ENCODE data around the gene PRKN.

Gene PRKN

DNA sequence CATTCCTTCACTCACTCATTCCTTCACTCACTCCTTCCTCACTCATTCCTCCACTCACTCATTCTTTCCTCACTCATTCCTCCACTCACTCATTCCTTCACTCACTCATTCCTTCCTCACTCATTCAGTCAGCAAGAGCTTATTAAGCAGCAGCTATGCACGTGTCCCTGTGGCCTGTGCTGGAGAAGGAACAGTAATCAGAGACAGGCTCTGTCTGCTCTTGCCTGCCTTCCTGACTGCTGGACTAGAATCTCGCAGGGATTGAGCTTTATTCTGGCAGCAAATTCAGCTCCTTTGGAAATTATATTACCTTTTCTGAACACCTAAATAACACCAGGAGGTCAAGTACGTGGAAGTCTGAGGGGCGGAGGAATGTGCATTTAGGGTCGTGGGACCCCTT is 1314.8 kb downstream of the PRKN start:
- no peak overlapping the region for H2BK15ac ChIP-seq (ENCODE audit: low read depth, poor library complexity, severe bottlenecking)
- no peak overlapping the region for H2AK5ac ChIP-seq (ENCODE audit: low read length, severe bottlenecking)
- H2BK12ac ChIP-seq (ENCODE audit: low read length in 2 of 2): no peak overlapping the region
- no peaks in the 10 kb centered on the region for H3K79me1 ChIP-seq (replicated peaks; ENCODE audit: low read length, poor library complexity, severe bottlenecking)
- H3K4me3 ChIP-seq (ENCODE audit: insufficient read depth in 1 of 2, low read depth in 1 of 2, low read length in 2 of 2): no peak overlapping the region
- H2AFZ ChIP-seq (ENCODE audit: low read depth, low read length): no peak overlapping the region
- peaks cover 4% of the 10 kb centered on the region for H3K9me3 ChIP-seq (ENCODE audit: control insufficient read depth, low read length)
- no peak overlapping the region for H3K27ac ChIP-seq (ENCODE audit: low read length, poor library complexity, severe bottlenecking)
- no peak for DNase-seq
- H3K27me3 ChIP-seq (ENCODE audit: control insufficient read depth in 1 of 2, insufficient read depth in 1 of 2, low read length in 2 of 2): peaks cover 0 to 33% of the 10 kb centered on the region in 2 experiments
- H2BK5ac ChIP-seq (ENCODE audit: low read depth, low read length, poor library complexity, severe bottlenecking): no peak overlapping the region
- H3K18ac ChIP-seq (ENCODE audit: low read depth in 1 of 2, low read length in 2 of 2): no peak overlapping the region
- peaks cover 20% of the 10 kb centered on the region for H3K4me1 ChIP-seq (ENCODE audit: control insufficient read depth, insufficient read depth, low read depth, low read length)
- H3K36me3 ChIP-seq (ENCODE audit: control insufficient read depth in 1 of 2, insufficient read depth in 2 of 2, low read depth in 1 of 2, low read length in 2 of 2): no peaks in the 10 kb centered on the region
- H2BK120ac ChIP-seq (ENCODE audit: low read depth, low read length): no peak overlapping the region
- H3K9ac ChIP-seq (ENCODE audit: low read length): no peak overlapping the region
- H4K91ac ChIP-seq (ENCODE audit: low read length): no peak overlapping the region
- H3K14ac ChIP-seq (ENCODE audit: low read length in 2 of 2): no peak overlapping the region
- H3K4ac ChIP-seq (ENCODE audit: low read depth in 1 of 2, low read length in 2 of 2): no peak overlapping the region
- no peak overlapping the region for H3K4me2 ChIP-seq (ENCODE audit: low read length, poor library complexity, severe bottlenecking)
- H4K8ac ChIP-seq (ENCODE audit: low read length): no peak overlapping the region
- no peak overlapping the region for H3K23ac ChIP-seq (ENCODE audit: low read length in 2 of 2)
- WGBS: 88% methylated on average over 5 of the region's 5 CpGs

DNA sequence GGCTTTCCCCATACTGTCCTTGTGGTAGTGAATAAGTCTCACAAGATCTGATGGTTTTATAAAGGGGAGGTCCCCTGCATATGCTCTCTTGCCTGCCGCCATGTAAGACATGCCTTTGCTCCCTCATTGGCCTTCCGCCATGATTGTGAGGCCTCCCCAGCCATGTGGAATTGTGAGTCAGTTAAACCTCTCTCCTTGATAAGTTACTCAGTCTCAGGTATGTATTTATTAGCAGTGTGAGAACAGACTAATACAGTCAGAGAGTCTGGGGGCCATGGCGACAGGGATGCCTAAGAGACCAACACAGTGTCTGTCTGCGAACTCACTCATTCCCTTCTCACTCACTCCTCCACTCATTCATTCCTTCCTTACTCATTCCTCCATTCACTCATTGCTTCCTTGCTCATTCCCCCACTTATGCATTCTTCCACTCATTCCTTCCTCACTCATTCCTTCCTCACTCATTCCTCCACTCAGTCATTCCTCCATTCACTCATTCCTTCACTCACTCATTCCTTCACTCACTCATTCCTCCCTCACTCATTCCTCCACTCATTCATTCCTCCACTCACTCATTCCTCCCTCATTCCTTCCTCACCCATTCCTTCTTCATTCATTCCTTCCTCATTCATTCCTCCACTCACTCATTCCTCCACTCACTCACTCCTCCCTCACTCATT is 1316.2 kb downstream of the PRKN start:
- H3K4me3 ChIP-seq (ENCODE audit: insufficient read depth in 1 of 2, low read depth in 1 of 2, low read length in 2 of 2): no peak overlapping the region
- H2BK15ac ChIP-seq (ENCODE audit: low read depth, poor library complexity, severe bottlenecking): no peak overlapping the region
- H2AK5ac ChIP-seq (ENCODE audit: low read length, severe bottlenecking): no peak overlapping the region
- no peak overlapping the region for H3K27ac ChIP-seq (ENCODE audit: low read length, poor library complexity, severe bottlenecking)
- H3K79me1 ChIP-seq (replicated peaks; ENCODE audit: low read length, poor library complexity, severe bottlenecking): no peaks in the 10 kb centered on the region
- H4K8ac ChIP-seq (ENCODE audit: low read length): no peak overlapping the region
- WGBS: 97% methylated on average over 4 of the region's 4 CpGs
- DNase-seq: no peak
- H3K4me2 ChIP-seq (ENCODE audit: low read length, poor library complexity, severe bottlenecking): no peak overlapping the region
- H3K27me3 ChIP-seq (ENCODE audit: control insufficient read depth in 1 of 2, insufficient read depth in 1 of 2, low read length in 2 of 2): peaks cover 0 to 30% of the 10 kb centered on the region in 2 experiments
- H3K14ac ChIP-seq (ENCODE audit: low read length in 2 of 2): no peak overlapping the region
- H3K18ac ChIP-seq (ENCODE audit: low read depth in 1 of 2, low read length in 2 of 2): no peak overlapping the region
- no peaks in the 10 kb centered on the region for H3K36me3 ChIP-seq (ENCODE audit: control insufficient read depth in 1 of 2, insufficient read depth in 2 of 2, low read depth in 1 of 2, low read length in 2 of 2)
- H2AFZ ChIP-seq (ENCODE audit: low read depth, low read length): no peak overlapping the region
- H3K9me3 ChIP-seq (ENCODE audit: control insufficient read depth, low read length): peaks cover 4% of the 10 kb centered on the region
- no peak overlapping the region for H2BK12ac ChIP-seq (ENCODE audit: low read length in 2 of 2)
- H3K4me1 ChIP-seq (ENCODE audit: control insufficient read depth, insufficient read depth, low read depth, low read length): peaks cover 18% of the 10 kb centered on the region
- H3K9ac ChIP-seq (ENCODE audit: low read length): no peak overlapping the region
- no peak overlapping the region for H2BK5ac ChIP-seq (ENCODE audit: low read depth, low read length, poor library complexity, severe bottlenecking)
- no peak overlapping the region for H4K91ac ChIP-seq (ENCODE audit: low read length)
- H3K23ac ChIP-seq (ENCODE audit: low read length in 2 of 2): no peak overlapping the region
- H2BK120ac ChIP-seq (ENCODE audit: low read depth, low read length): no peak overlapping the region
- no peak overlapping the region for H3K4ac ChIP-seq (ENCODE audit: low read depth in 1 of 2, low read length in 2 of 2)

DNA sequence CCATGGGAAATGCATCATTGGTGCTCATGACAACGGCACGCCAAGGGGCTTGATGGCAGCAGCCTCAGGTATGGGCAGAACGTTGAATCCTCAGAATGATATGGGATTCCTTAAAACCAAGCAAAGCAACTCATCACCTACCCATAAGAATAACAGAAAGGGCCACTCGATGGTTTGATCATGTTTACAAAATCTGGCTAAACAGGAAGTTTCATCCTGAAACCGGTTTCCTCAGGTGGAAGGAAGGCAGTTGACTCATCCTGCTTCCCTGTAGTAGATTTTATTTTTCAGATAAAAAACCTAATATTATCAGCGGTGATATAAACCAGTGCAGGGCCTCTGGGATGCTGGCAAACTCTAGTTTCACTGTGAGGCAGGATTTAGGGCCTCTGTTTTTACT is 1316.8 kb downstream of the PRKN start:
- Histone ChIP-seq H3K23ac (ENCODE audit: low read length in 2 of 2) (no peak overlapping the region), H3K27ac (ENCODE audit: low read length, poor library complexity, severe bottlenecking) (no peak overlapping the region), H3K4ac (ENCODE audit: low read depth in 1 of 2, low read length in 2 of 2) (no peak overlapping the region), H4K91ac (ENCODE audit: low read length) (peak overlapping the region; percentile 59), H2AFZ (ENCODE audit: low read depth, low read length) (no peak overlapping the region), H3K9me3 (ENCODE audit: control insufficient read depth, low read length) (peaks cover 4% of the 10 kb centered on the region), H3K36me3 (ENCODE audit: control insufficient read depth in 1 of 2, insufficient read depth in 2 of 2, low read depth in 1 of 2, low read length in 2 of 2) (no peaks in the 10 kb centered on the region), H3K14ac (ENCODE audit: low read length in 2 of 2) (no peak overlapping the region), H2AK5ac (ENCODE audit: low read length, severe bottlenecking) (no peak overlapping the region), H3K4me2 (ENCODE audit: low read length, poor library complexity, severe bottlenecking) (no peak overlapping the region), H3K18ac (ENCODE audit: low read depth in 1 of 2, low read length in 2 of 2) (no peak overlapping the region), H2BK12ac (ENCODE audit: low read length in 2 of 2) (no peak overlapping the region), H2BK5ac (ENCODE audit: low read depth, low read length, poor library complexity, severe bottlenecking) (no peak overlapping the region), H2BK15ac (ENCODE audit: low read depth, poor library complexity, severe bottlenecking) (no peak overlapping the region), H3K4me1 (ENCODE audit: control insufficient read depth, insufficient read depth, low read depth, low read length) (peaks cover 15% of the 10 kb centered on the region), H3K79me1 (replicated peaks; ENCODE audit: low read length, poor library complexity, severe bottlenecking) (no peaks in the 10 kb centered on the region), H3K27me3 (ENCODE audit: control insufficient read depth in 1 of 2, insufficient read depth in 1 of 2, low read length in 2 of 2) (peaks cover 0 to 26% of the 10 kb centered on the region in 2 experiments), H3K4me3 (ENCODE audit: insufficient read depth in 1 of 2, low read depth in 1 of 2, low read length in 2 of 2) (no peak overlapping the region), H3K9ac (ENCODE audit: low read length) (no peak overlapping the region), H2BK120ac (ENCODE audit: low read depth, low read length) (no peak overlapping the region), H4K8ac (ENCODE audit: low read length) (no peak overlapping the region)
- no peak for DNase-seq
- 80% methylated on average over 6 of the region's 6 CpGs for WGBS

DNA sequence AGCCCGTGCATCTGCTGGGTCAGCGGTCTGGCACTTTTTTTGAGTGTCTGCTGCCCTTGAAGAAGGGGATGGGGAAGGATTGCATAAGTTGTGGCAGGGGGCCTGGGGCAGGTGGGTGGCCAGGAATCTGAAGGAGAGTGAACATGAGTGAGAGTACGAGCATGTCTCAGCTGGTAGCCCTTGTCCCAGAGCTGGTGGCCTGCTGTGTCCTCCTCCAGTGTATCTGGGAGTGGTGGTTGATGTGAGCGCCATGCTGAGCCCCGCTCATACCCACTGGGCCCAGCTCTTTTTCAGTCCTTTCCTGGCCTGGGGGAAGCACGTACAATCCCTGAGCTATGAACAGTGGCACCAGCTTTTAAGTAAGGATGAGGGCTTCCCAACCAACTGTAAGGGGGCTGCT is 1317.5 kb downstream of the PRKN start:
- H2BK5ac ChIP-seq (ENCODE audit: low read depth, low read length, poor library complexity, severe bottlenecking): no peak overlapping the region

More for the DNA sequence above, 1317.5 kb downstream of the PRKN start:
- H3K4me3 ChIP-seq (ENCODE audit: insufficient read depth in 1 of 2, low read depth in 1 of 2, low read length in 2 of 2): no peak overlapping the region
- H3K27ac ChIP-seq (ENCODE audit: low read length, poor library complexity, severe bottlenecking): no peak overlapping the region
- H3K27me3 ChIP-seq (ENCODE audit: control insufficient read depth in 1 of 2, insufficient read depth in 1 of 2, low read length in 2 of 2): peaks cover 0 to 22% of the 10 kb centered on the region in 2 experiments
- no peak overlapping the region for H3K18ac ChIP-seq (ENCODE audit: low read depth in 1 of 2, low read length in 2 of 2)
- H3K36me3 ChIP-seq (ENCODE audit: control insufficient read depth in 1 of 2, insufficient read depth in 2 of 2, low read depth in 1 of 2, low read length in 2 of 2): no peaks in the 10 kb centered on the region
- no peak overlapping the region for H3K4me2 ChIP-seq (ENCODE audit: low read length, poor library complexity, severe bottlenecking)
- H2AFZ ChIP-seq (ENCODE audit: low read depth, low read length): no peak overlapping the region
- no peak overlapping the region for H3K14ac ChIP-seq (ENCODE audit: low read length in 2 of 2)
- H3K4ac ChIP-seq (ENCODE audit: low read depth in 1 of 2, low read length in 2 of 2): no peak overlapping the region
- H2BK15ac ChIP-seq (ENCODE audit: low read depth, poor library complexity, severe bottlenecking): no peak overlapping the region
- peaks cover 13% of the 10 kb centered on the region for H3K4me1 ChIP-seq (ENCODE audit: control insufficient read depth, insufficient read depth, low read depth, low read length)
- no peak overlapping the region for H4K8ac ChIP-seq (ENCODE audit: low read length)
- H4K91ac ChIP-seq (ENCODE audit: low read length): peak overlapping the region; percentile 43
- H2BK120ac ChIP-seq (ENCODE audit: low read depth, low read length): no peak overlapping the region
- 95% methylated on average over 6 of the region's 6 CpGs for WGBS
- H3K79me1 ChIP-seq (replicated peaks; ENCODE audit: low read length, poor library complexity, severe bottlenecking): no peaks in the 10 kb centered on the region
- no peak overlapping the region for H2AK5ac ChIP-seq (ENCODE audit: low read length, severe bottlenecking)
- H3K23ac ChIP-seq (ENCODE audit: low read length in 2 of 2): no peak overlapping the region
- DNase-seq: no peak
- H3K9me3 ChIP-seq (ENCODE audit: control insufficient read depth, low read length): peaks cover 4% of the 10 kb centered on the region
- no peak overlapping the region for H3K9ac ChIP-seq (ENCODE audit: low read length)
- H2BK12ac ChIP-seq (ENCODE audit: low read length in 2 of 2): no peak overlapping the region
